Skeletal muscle satellite cell (primary cell): ENCODE data around the gene KIF5C.

Experiments
- H3K27me3 ChIP-seq: 2 replicates; pipeline ENCODE4 v1.7.0; 2013; ENCODE audit warnings: low read length; ENCODE audit not compliant: control insufficient read depth, insufficient read depth
- H3K36me3 ChIP-seq: 2 replicates; pipeline ENCODE4 v1.7.0; 2013; ENCODE audit warnings: mild to moderate bottlenecking, control low read depth, low read length; ENCODE audit not compliant: insufficient read depth
- H3K4me1 ChIP-seq: 2 replicates; pipeline ENCODE4 v1.7.0; 2013; ENCODE audit warnings: low read length; ENCODE audit not compliant: control insufficient read depth, insufficient read depth
- H3K4me2 ChIP-seq: 2 replicates; pipeline ENCODE4 v1.7.0; 2013; ENCODE audit warnings: mild to moderate bottlenecking, low read length
- H3K4me3 ChIP-seq: 2 replicates; pipeline ENCODE4 v1.7.0; 2013; ENCODE audit warnings: low read length
- H3K9ac ChIP-seq: 2 replicates; pipeline ENCODE4 v1.7.0; 2013; ENCODE audit warnings: mild to moderate bottlenecking, low read depth, low read length, moderate library complexity
- H3K9me3 ChIP-seq: replicated peaks from 2 replicates; pipeline ENCODE4 v1.7.0; 2013; ENCODE audit warnings: mild to moderate bottlenecking, control low read depth, low read length

Gene KIF5C

GRCh38 chr2:149036507-149037293, 161.7 kb downstream of the KIF5C start:
- peaks cover 9% of the 10 kb centered on the region for H3K27me3 ChIP-seq

GRCh38 chr2:149037851-149038250, 162.8 kb downstream of the KIF5C start:
- H3K9me3 ChIP-seq, result no peaks in the 10 kb centered on the region
- peak overlapping the region; percentile 87 for H3K4me2 ChIP-seq
- peak overlapping the region; percentile 79 for H3K9ac ChIP-seq
- no peaks in the 10 kb centered on the region for H3K36me3 ChIP-seq
- H3K4me3 ChIP-seq, result peak overlapping the region; percentile 71
- peaks cover 3% of the 10 kb centered on the region for H3K4me1 ChIP-seq
- H3K27me3 ChIP-seq, result peaks cover 9% of the 10 kb centered on the region

More at GRCh38 chr2:149036507-149037293, 161.7 kb downstream of the KIF5C start:
- no peak overlapping the region for H3K4me2 ChIP-seq
- H3K9ac ChIP-seq, result no peak overlapping the region
- H3K4me3 ChIP-seq, result no peak overlapping the region
- H3K9me3 ChIP-seq, result no peaks in the 10 kb centered on the region
- H3K4me1 ChIP-seq, result peaks cover 3% of the 10 kb centered on the region
- H3K36me3 ChIP-seq, result no peaks in the 10 kb centered on the region

GRCh38 chr2:149038442-149039212, 163.6 kb downstream of the KIF5C start, which contains the start of gene LYPD6B:
LYPD6B (plus strand) TSS chr2:149038699; CDS start chr2:149130949, 92,250 bp downstream.
- Histone ChIP-seq H3K4me2 (peak within 1 kb of the TSS; percentile 87), H3K27me3 (peaks cover 9% of the 10 kb centered on the region), H3K9ac (peak within 1 kb of the TSS; percentile 79), H3K9me3 (no peaks in the 10 kb centered on the region), H3K36me3 (no peaks in the 10 kb centered on the region), H3K4me3 (peak within 1 kb of the TSS; percentile 71), H3K4me1 (peaks cover 3% of the 10 kb centered on the region)

- peak overlapping the region; percentile 71 for H3K4me3 ChIP-seq
- peak overlapping the region; percentile 79 for H3K9ac ChIP-seq
- no peaks in the 10 kb centered on the region for H3K36me3 ChIP-seq
- peaks cover 3% of the 10 kb centered on the region for H3K4me1 ChIP-seq
- no peaks in the 10 kb centered on the region for H3K9me3 ChIP-seq
- H3K4me2 ChIP-seq, result peak overlapping the region; percentile 87
- H3K27me3 ChIP-seq, result peaks cover 9% of the 10 kb centered on the region
These were observed 164.2 kb downstream of the KIF5C start for GRCh38 chr2:149039213-149039724.

GRCh38 chr2:149040451-149040850, 165.4 kb downstream of the KIF5C start:
- H3K4me3 ChIP-seq, result no peak overlapping the region
- H3K36me3 ChIP-seq, result no peaks in the 10 kb centered on the region

GRCh38 chr2:149041482-149041881, 166.5 kb downstream of the KIF5C start:
- H3K4me2 ChIP-seq, result no peak overlapping the region
- peaks cover 4% of the 10 kb centered on the region for H3K27me3 ChIP-seq

More at GRCh38 chr2:149040451-149040850, 165.4 kb downstream of the KIF5C start:
- H3K9me3 ChIP-seq, result no peaks in the 10 kb centered on the region
- H3K27me3 ChIP-seq, result peaks cover 4% of the 10 kb centered on the region
- no peak overlapping the region for H3K4me2 ChIP-seq
- no peak overlapping the region for H3K9ac ChIP-seq
- peaks cover 3% of the 10 kb centered on the region for H3K4me1 ChIP-seq

GRCh38 chr2:149042881-149043280, 167.9 kb downstream of the KIF5C start:
- H3K4me2 ChIP-seq, result peak overlapping the region; percentile 2
- H3K9ac ChIP-seq, result no peak overlapping the region
- H3K36me3 ChIP-seq, result no peaks in the 10 kb centered on the region
- peaks cover 3% of the 10 kb centered on the region for H3K4me1 ChIP-seq
- H3K4me3 ChIP-seq, result no peak overlapping the region
- H3K27me3 ChIP-seq, result peaks cover under 1% of the 10 kb centered on the region
- no peaks in the 10 kb centered on the region for H3K9me3 ChIP-seq

More at GRCh38 chr2:149041482-149041881, 166.5 kb downstream of the KIF5C start:
- Histone ChIP-seq H3K36me3 (no peaks in the 10 kb centered on the region), H3K9me3 (no peaks in the 10 kb centered on the region), H3K9ac (no peak overlapping the region), H3K4me1 (peaks cover 3% of the 10 kb centered on the region), H3K4me3 (no peak overlapping the region)

- H3K9me3 ChIP-seq, result no peaks in the 10 kb centered on the region
- H3K27me3 ChIP-seq, result no peaks in the 10 kb centered on the region
- H3K9ac ChIP-seq, result no peak overlapping the region
- peaks cover 1% of the 10 kb centered on the region for H3K4me1 ChIP-seq
- H3K4me3 ChIP-seq, result no peak overlapping the region
- no peak overlapping the region for H3K4me2 ChIP-seq
- no peaks in the 10 kb centered on the region for H3K36me3 ChIP-seq
These were observed 169.5 kb downstream of the KIF5C start for GRCh38 chr2:149044500-149044899.

GRCh38 chr2:149047118-149047517, 172.1 kb downstream of the KIF5C start:
- no peaks in the 10 kb centered on the region for H3K36me3 ChIP-seq
- no peaks in the 10 kb centered on the region for H3K27me3 ChIP-seq
- no peak overlapping the region for H3K4me2 ChIP-seq
- H3K4me3 ChIP-seq, result no peak overlapping the region
- H3K9me3 ChIP-seq, result no peaks in the 10 kb centered on the region
- H3K9ac ChIP-seq, result no peak overlapping the region
- peaks cover 12% of the 10 kb centered on the region for H3K4me1 ChIP-seq

GRCh38 chr2:149049142-149049541, 174.1 kb downstream of the KIF5C start:
- H3K4me1 ChIP-seq, result peaks cover 12% of the 10 kb centered on the region
- H3K36me3 ChIP-seq, result no peaks in the 10 kb centered on the region
- no peak overlapping the region for H3K9ac ChIP-seq
- no peaks in the 10 kb centered on the region for H3K9me3 ChIP-seq
- H3K27me3 ChIP-seq, result no peaks in the 10 kb centered on the region
- no peak overlapping the region for H3K4me3 ChIP-seq
- H3K4me2 ChIP-seq, result no peak overlapping the region

GRCh38 chr2:149050188-149050587, 175.2 kb downstream of the KIF5C start:
- H3K4me2 ChIP-seq, result peak overlapping the region; percentile 24
- H3K4me1 ChIP-seq, result peaks cover 12% of the 10 kb centered on the region
- no peaks in the 10 kb centered on the region for H3K27me3 ChIP-seq
- no peak overlapping the region for H3K9ac ChIP-seq
- no peaks in the 10 kb centered on the region for H3K9me3 ChIP-seq
- H3K36me3 ChIP-seq, result no peaks in the 10 kb centered on the region
- H3K4me3 ChIP-seq, result no peak overlapping the region
